Uterus (tissue), 2 donors: ENCODE results near the gene CRYBG1.

Experiments
- POLR2A ChIP-seq, 2 donors: fragments of 450-650 bp; IDR thresholded peaks; one replicate each; pipeline ENCODE4 v1.6.1; 2016; ENCODE audit warnings: antibody characterized with exemption in 2 of 2, mild to moderate bottlenecking in 1 of 2, moderate library complexity in 1 of 2
- TF ChIP-seq, protein P1 (sequence below), 4 experiments: fragments of 200-600 bp in 2 of 4; fragments of 450-650 bp in 2 of 4; sonication (generic) in 2 of 4; IDR thresholded peaks; one replicate each; pipeline ENCODE4 v1.5.1; 2016 to 2019; ENCODE audit warnings: antibody characterized with exemption in 4 of 4, mild to moderate bottlenecking in 2 of 4, moderate library complexity in 1 of 4

DNA sequence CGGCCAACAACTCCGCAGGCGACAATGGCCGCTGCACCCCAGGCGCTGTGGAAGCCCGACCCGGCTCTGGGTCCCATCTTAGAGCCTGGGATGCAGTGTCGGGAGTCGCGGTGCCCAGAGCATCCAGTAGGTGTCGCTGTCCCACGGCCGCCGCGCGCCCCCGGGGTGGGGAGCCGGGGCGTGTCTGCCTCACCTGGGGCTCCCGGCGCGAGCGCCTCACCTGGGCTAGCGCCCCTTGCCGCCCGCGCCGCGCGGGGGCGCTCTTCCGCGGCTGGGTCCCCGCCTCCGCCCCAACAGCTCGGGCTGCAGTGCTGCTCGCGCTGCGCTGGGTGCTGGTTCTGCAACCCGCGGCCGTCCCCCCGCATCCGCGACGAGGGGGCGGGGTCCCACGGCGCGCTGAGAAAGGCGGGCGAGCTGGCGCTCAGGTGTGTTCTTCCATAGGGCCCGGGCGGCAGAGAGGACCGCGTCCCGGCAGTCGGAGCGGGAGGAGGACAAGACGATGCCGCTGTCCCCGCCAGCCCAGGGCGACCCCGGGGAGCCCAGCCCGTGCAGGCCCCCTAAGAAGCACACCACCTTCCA lies at the start of gene CRYBG1:
- TF ChIP-seq, protein P1, sequence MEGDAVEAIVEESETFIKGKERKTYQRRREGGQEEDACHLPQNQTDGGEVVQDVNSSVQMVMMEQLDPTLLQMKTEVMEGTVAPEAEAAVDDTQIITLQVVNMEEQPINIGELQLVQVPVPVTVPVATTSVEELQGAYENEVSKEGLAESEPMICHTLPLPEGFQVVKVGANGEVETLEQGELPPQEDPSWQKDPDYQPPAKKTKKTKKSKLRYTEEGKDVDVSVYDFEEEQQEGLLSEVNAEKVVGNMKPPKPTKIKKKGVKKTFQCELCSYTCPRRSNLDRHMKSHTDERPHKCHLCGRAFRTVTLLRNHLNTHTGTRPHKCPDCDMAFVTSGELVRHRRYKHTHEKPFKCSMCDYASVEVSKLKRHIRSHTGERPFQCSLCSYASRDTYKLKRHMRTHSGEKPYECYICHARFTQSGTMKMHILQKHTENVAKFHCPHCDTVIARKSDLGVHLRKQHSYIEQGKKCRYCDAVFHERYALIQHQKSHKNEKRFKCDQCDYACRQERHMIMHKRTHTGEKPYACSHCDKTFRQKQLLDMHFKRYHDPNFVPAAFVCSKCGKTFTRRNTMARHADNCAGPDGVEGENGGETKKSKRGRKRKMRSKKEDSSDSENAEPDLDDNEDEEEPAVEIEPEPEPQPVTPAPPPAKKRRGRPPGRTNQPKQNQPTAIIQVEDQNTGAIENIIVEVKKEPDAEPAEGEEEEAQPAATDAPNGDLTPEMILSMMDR (IDR thresholded peaks at IDR 0.05) = peak; percentile 39 to 64 (median 54)
- no peak for TF ChIP-seq POLR2A (IDR thresholded peaks at IDR 0.05)
